Retina (tissue), 1 donor: ENCODE measurements around the gene EP400.
"Not testable (repeated sequence)": the region's sequence is repeated elsewhere in the genome, so short reads cannot be mapped to it uniquely, and the experiment has no call there.

ENCODE experiments used
- DNase-seq: peaks from one replicate; pipeline ENCODE4 v3.0.0-alpha.2; 2016

The EP400 gene

DNA sequence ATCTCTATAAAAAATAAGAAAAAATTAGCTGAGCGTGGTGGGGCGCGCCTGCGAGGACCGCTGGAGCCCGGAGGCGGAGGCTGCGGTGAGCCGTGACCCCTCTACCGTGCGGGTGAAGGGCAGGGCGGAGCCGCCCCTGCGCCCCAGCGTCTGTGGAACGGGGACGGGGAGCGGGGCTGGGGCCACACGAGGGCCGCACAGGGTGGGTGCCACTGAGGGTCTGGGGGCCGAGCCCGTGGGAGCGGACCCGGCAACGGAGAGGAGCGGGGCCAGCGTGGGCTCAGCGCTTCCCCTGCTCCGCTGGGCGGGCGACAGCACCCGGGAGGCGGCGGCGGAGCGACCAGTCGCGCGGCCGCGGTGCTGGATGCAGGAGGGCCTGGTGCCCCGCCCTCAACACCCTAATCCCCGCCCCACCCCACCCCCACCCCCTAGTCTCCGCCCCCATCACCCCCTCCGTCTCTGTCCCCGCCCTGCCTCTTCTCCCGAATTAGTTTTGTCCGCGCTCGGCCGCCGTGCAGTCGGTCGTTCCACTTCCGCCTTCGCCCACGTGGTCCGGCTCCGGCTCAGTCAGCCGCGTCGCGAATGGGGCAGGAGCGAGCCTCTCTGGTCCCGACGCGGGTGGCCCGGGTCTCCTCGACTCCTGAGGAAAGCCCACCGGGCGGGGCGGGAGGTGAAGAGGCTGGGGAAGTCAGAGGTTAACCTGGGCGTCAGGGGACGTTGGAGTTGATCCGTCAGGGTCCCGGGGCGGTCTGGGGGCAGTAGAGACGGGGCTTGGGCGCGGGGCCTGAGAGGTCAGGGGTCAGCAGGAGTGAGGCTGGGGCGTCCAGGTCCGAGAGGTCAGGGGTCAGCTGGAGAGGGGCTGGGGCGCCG, 20.8 kb upstream of the EP400 start, which contains the start of gene PUS1:
Gene PUS1 (plus strand): TSS at position 566 of the 870 bp plus-strand sequence. CDS start 447 bp downstream, outside the sequence.
- DNase-seq, result peak; percentile 91

DNA sequence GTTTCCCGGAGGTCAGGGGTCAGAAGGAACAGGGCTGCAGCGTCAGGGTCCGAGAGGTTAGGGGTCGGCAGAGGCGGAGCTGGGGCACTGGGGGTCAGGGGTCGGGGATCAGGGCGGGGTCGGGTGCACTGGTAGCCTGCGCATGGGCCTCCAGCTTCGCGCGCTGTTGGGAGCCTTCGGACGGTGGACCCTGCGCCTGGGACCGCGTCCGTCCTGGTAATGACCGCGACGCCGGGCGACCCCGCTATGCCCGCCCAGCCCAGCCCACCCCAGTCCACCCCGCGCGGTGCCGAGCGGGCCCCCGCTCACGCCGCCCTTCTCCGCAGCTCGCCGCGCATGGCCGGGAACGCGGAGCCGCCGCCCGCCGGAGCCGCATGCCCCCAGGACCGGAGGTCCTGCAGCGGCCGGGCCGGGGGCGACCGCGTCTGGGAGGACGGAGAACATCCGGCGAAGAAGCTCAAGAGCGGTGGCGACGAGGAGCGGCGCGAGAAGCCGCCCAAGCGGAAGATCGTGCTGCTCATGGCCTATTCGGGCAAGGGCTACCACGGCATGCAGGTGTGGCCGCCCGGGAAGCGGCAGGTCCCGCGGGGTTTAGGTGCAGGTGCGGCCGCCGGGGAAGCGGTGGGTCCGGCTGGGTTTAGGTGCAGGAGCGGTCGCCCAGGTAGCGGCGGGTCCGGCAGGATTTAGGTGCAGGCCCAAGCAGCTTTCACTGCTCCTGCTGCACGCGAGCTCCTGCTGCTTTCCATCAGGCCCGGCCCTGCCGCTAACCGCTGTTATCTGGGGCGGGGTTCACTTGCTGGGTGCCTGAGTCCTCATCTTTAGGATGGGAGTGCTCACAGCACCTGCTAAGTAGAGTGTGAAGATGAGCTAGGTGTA, 19.9 kb upstream of the EP400 start:
- DNase-seq, result peak; percentile 56

DNA sequence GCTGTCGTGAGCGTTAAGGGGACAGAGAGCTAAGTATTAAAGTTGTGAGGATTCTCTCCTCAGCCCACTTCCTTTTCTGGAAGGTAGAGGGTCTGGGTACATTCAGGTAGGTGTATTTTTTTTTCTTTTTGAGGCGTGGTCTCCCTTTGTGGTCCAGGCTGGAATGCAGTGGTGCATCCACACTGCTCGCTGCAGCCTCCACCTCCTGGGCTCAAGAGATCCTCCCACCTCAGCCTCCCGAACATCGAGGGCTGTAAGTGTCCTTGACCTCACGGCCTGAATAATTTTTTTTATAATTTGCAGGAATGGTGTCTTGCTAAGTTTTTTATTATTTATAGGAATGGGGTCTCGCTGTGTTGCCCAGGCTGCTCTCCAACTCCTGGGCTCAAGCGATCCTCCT, 19.2 kb upstream of the EP400 start:
- DNase-seq, result no peak

DNA sequence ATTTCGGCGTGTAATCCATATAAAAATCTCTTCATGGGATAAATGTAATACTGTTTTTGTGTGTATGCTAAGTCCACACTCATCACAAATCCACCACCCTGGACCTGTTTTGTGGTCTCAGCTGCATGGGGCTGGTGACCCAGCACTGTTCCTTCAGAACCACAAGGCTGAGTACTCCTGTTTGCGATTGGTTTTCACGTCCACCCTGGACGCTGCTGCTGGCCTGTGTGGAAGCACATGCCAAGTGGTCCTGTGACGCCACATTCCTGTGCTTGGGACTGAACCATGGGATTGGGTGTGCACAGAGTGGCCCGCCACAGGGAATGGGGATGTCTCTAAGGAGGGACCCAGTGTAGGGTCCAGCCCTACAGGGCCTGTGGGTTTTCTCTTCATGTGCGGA, 16.4 kb upstream of the EP400 start:
- DNase-seq, result no peak

DNA sequence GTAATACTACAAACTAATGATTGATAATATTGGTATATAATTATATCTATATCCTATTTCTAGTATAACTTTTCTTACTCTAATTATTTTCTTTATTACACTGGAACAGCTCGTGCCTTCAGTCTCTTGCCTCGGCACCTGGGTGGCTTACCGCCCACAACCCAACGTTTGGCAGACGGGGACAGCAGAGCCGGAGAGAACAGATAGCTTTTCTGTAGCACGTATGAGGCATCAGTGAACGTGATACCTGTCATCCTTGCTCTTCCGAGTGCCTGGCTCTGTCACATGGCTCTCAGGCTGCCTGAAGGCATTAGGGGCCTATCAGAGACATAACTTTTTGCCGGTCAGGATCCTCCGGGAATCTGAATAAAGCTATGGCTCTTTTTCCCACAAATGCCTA, 15.2 kb upstream of the EP400 start:
- DNase-seq, result no peak

DNA sequence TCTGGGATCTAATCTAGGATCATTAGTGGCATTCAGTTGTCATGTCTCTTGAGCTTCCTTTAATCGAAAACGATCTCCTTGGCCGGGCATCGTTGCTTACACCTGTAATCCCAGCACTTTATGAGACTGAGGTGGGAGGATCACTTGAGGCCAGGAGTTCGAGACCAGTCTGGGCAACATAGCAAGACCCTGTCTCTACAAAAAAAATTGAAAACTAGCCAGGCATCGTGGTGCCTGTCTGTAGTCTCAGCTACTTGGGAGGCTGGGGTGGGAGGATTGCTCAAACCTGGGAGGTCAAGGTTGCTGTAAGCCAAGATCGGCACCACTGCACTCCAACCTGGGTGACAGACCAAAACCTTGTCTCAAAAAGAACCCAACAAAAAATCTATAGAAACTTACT, 11.7 kb upstream of the EP400 start:
- DNase-seq, result no peak

DNA sequence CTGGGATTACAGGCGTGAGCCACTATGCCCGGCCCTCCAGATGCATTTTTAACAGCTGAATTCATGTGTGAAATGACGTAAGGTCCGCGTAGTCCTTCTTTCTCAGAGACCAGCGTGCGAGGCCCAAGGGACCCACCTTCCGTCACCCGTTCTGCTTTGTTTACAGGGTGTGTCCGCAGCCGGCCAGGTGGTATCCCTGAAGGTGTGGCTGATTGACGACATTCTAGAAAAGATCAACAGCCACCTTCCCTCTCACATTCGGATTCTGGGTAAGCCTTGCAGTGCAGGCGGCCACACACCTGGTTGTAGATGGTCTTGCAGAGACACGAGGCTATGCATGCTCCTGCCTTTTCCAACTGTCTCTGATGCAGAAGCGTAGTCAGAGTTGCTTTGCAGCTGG, 10.7 kb upstream of the EP400 start:
- no peak for DNase-seq

DNA sequence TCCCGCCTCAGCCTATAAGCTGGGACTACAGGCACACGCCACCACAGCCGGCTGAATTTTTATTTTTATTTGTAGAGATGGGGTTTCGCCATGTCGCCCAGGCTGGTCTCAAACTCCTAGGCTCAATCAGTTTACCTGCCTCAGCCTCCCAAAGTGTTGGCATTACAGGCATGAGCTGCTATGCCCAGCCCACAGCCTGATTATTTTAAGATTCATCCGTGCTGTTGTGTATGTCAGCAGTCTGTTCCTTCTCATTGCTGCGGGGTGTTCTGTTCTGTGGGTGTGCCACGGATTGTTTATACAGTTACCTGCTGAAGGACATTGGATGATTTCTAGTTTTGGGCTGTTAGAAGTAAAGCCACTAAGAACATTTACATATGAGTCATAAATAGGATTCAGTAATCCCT, 9.6 kb upstream of the EP400 start:
- DNase-seq, result no peak

DNA sequence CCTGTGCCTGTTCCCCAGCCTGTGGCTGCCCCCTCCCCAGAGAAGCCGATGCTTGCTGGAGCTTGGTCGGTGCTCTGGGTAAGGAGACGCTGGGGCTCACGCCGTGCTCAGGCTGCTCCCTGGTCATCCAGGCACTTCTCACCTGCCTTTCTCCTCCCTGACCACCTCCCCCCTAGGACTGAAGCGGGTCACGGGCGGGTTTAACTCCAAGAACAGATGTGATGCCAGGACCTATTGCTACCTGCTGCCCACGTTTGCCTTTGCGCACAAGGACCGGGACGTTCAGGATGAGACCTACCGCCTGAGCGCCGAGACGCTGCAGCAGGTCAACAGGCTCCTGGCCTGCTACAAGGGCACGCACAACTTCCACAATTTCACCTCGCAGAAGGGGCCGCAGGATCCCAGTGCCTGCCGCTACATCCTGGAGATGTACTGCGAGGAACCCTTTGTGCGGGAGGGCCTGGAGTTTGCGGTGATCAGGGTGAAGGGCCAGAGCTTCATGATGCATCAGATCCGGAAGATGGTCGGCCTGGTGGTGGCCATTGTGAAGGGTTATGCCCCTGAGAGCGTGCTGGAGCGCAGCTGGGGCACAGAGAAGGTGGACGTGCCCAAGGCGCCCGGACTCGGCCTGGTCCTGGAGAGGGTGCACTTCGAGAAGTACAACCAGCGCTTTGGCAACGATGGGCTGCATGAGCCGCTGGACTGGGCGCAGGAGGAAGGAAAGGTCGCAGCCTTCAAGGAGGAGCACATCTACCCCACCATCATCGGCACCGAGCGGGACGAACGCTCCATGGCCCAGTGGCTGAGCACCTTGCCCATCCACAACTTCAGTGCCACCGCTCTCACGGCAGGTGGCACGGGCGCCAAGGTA, 8.4 kb upstream of the EP400 start:
- no peak for DNase-seq

DNA sequence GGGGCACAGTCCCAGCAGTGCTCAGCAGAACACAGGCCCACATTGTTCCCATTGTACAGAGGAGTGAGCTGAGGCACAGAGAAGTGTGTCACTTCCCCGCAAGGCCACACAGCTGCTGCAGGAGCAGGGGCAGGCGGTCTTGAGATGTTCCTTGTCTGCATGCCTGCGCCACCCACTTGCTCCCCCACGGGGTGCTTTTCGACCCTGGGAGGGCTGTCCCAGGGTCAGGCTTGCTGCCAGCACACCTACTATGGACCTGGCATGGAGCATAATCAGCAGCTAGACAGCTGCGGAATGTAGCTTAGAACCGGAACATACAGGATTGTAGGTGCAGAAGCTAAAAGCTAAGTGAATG, 7.8 kb upstream of the EP400 start:
- no peak for DNase-seq

DNA sequence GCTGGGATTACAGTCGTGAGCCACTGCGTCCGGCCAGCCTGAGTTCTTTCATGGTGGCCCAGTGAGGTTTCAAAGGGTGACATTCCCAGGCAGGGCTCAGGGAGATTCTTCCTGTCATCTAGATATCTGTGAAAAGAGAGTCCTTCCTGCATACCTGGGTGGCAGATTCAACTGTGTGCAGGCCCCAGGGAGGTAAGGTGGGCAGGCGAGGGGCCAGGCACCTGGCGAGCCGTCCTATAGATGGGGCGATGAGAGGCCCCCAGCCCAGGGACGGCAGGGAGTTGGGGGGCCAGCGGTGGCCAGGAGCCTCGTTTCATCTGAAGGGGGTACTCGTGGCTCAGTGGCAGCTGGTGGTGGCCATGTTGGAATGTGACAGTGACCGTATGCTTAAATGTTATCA, 7.1 kb upstream of the EP400 start:
- no peak for DNase-seq

DNA sequence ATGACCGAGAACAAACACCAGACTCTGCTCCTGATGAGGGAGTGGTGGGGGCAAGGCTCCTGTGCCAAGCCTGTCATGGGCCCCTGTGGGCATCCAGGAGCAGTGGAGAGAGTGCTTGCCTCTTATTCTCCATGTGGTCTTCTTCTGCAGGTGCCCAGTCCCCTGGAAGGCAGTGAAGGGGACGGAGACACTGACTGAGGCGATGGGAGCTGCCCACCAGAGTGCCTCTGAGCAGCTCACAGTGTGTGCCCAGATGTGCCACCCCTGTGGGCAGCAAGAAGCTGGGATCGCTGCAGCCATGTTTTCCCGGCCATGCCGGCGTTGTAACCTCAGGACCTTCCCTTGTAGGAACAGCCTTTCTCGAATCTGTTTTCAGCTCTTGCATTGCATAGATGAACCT, 6.4 kb upstream of the EP400 start:
- DNase-seq, result no peak

DNA sequence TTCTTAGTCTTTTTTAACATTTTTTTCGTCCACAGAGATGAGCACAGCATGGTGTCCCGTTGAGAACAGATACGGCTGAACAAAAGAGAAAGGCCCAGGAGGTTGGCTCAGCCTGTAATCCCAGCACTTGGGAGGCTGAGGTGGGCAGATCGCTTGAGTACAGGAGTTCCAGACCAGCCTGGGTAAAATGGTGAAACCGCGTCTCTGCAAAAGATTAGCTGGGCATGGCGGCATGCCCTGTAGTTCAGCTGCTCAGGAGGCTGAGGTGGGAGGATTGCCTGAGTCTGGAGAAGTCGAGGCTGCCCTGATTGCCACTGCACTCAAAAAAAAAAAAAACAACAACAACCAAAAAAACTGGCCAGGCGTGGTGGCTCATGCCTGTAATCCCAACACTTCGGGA, 5.9 kb upstream of the EP400 start:
- no peak for DNase-seq

DNA sequence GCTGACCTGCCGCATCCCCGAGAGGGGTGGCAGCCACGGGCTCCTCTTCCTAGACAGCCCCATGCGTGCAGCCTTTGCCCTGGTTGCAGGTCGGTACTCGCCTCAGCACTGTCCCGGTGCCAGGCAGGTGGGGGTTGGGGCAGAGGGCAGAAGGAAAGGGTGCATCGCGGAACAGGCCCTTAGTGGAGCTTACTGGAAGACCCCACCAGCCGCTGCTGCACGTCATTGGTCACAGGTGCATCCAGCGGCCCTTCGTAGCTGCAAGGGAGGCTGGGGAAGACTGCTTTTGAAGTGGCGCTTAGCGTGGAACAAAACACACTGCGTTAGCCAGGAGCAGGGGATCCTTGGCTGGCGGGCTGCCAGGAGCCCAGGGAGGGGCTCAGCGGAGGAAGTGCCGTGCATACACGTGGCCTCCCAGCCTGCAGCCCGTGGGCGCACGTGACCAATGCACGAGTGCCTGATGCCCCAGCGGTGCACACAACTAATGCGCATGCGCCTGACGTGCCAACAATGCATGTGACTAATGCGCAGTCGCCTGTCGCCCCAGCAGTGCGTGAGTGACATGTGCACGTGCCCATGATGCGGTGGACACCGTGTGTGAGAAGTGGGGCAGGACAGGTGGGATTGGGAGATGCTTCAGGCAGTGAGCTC, 5.0 kb upstream of the EP400 start:
- no peak for DNase-seq

DNA sequence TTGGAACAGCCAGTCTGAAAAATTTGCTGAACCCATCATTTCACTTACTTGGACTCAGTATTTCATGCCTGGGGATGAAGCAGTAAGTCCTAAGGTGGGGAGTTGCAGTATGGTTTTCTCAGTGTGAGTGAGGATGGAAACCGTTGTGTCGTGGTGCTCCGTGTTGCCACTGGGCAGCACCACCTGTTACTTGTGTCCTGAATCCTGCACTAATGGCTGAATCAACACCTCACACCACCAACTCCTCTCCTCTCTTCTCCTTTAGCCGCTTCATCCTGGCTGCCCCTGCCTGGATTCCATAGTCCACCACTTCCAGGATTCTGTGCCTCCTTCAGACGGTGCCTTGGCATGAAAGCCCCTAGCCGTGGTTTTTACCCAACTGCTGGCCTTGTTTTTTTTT, 3.0 kb upstream of the EP400 start:
- no peak for DNase-seq

DNA sequence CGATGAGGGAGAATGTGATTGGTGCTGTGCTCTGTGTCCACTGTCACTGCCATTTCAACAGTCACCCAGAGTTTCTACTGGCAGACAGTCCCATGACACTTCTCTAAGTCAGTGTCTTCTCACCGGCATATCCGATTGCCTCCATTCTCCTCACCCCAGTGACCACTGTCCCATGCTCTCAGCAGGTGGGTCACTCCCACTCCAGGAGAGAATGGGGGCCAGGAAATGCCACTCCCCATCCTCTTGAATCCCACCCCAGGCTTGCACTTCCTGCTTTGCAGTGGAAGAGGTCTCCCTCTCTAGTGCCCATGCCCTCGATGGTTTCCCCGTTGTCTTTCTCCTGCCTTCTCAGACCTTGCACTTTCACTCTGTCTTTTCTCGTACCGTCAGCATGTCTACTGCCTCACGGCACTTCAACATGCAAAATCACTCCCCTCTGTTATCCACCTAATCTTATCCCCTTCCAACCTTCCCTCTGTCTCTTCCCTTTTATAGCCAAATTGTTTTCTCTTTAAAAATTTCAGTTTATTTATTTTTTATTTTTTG, 2.2 kb upstream of the EP400 start:
- no peak for DNase-seq

DNA sequence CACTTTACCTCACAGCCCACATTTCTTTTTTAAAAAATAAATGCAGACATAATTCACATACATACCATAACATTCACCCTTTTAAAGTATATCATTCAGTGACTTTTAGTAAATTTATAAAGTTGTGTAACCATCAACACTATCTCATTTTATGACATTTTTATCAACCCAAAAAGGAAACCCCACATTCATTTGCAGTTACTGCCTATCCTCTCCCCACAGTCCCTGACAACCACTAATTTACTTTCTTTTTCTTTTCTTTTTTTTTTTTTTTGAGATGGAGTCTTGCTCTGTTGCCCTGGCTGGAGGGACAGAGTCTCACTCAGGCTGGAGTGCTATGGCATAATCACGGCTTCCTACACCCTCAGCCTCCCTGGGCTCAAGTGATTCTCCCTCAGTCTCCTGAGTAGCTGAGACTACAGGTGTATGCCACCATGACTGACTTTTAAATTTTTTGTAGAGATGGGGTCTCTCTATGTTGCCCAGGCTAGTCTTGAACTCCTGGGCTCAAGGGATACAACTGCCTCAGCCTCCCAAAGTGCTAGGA, 1.5 kb upstream of the EP400 start:
- no peak for DNase-seq

DNA sequence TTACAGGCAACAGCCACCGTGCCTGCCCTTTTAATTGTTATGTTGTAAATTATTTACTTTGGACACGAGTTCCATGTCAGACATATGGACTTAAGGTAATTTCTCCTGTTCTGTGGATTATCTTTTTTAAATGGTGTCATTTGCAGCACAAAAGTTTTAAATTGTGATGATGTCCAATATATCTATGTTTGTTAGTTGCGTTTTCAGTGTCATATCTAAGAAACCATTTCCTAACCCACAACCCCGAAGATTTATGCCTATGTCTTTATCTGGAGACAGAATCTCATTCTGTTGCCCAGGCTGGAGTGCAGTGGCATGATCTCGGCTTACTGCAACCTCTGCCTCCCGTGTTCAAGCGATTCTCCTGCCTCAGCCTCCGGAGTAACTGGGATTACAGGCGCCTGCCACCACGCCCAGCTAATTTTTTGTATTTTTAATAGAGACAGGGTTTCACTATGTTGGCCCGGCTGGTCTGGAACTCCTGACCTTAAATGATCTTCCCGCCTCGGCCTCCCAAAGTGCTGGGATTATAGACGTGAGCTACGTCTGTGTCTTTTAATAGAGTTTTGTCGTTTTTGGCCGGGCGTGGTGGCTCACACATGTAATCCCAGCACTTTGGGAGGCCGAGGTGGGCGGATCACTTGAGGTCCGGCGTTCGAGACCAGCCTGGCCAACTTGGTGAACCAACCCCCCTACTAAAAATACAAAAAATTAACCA, 870 bp upstream of the EP400 start:
- not testable (repeated sequence) for DNase-seq

DNA sequence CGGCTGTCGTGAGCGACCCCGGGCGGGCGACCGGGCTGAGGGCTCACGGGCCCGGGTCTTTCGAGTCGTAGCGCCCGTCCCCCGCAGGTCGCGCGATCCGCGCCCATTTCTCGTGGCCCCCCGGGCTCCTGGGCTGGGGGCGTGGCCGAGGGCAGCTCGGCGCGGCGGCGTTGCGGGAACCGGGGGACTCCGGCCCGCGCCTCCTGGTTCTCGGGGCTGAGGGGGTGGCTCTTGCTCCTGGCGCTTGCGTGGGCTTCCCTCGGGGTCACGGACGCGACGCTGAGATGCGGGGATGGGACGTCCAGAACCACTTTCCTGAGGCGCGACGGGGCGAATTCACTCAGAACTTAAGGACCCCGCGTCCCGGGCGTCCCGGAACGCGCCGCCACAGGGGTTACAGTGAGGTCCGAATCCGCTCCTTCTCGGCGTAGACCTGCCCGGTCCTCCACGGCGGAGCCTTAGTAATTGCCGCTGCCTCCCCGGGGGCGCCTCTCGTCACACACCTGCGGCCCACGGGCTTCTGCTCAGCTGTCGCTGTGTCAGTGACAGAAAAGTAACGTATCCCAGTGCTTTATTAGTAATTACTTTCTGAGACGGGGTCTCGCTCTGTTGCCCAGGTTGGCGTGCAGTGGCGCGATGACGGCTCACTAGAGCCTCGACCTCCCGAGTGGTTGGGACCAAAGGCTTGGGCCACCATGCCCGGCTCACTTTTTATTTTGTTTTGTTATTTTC, 606 bp downstream of the EP400 start:
- peak; percentile 71 for DNase-seq

DNA sequence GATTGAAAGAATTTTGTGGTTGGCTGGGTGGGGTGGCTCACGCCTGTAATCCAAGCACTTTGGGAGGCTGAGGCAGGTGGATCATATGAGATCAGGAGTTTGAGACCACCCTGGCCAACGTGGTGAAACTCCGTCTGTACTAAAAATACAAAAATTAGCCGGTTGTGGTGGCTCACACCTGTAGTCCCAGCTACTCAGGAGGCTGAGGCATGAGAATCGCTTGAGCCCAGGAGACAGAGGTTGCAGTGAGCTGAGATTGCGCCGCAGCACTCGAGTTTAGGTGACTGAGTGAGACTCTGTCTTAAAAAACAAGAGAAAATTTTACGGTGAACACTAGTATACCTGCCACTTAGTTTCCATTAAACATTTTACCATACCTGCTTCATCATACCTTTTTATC, 4.1 kb downstream of the EP400 start:
- DNase-seq, result not testable (repeated sequence)
